DOHH2 (cell line): ENCODE results near the gene MOGAT2.
"Not testable (repeated sequence)": the region's sequence is repeated elsewhere in the genome, so short reads cannot be mapped to it uniquely, and the experiment has no call there.

Experiments
- H3F3A ChIP-seq: fragments of 200-600 bp; sonication (generic), shearing (Covaris generic); 2 replicates; pipeline ENCODE4 v1.6.0; 2016; ENCODE audit warnings: antibody characterized with exemption, mild to moderate bottlenecking; ENCODE audit not compliant: control insufficient read depth, insufficient read depth
- H3K27ac ChIP-seq: fragments of 200-600 bp; sonication (generic); 2 replicates; pipeline ENCODE4 v1.5.1; 2014; ENCODE audit warnings: low read depth, mild to moderate bottlenecking, low read length, moderate library complexity
- H3K27me3 ChIP-seq: fragments of 200-600 bp; sonication (generic); 2 replicates; pipeline ENCODE4 v1.6.1; 2014; ENCODE audit warnings: mild to moderate bottlenecking, low read length, mixed read lengths; ENCODE audit not compliant: control insufficient read depth
- H3K36me3 ChIP-seq: fragments of 200-600 bp; sonication (generic); 2 replicates; pipeline ENCODE4 v1.6.1; 2014; ENCODE audit warnings: mild to moderate bottlenecking, low read length, moderate library complexity, mixed read lengths; ENCODE audit not compliant: control insufficient read depth
- H3K4me1 ChIP-seq: fragments of 200-600 bp; sonication (generic); 2 replicates; pipeline ENCODE4 v1.6.1; 2014; ENCODE audit warnings: mild to moderate bottlenecking, low read length, mixed read lengths; ENCODE audit not compliant: control insufficient read depth
- H3K4me2 ChIP-seq: fragments of 200-600 bp; sonication (generic); 2 replicates; pipeline ENCODE4 v1.6.0; 2014; ENCODE audit warnings: mild to moderate bottlenecking, low read length, moderate library complexity
- H3K4me3 ChIP-seq: fragments of 200-600 bp; sonication (generic); 2 replicates; pipeline ENCODE4 v1.5.1; 2014; ENCODE audit warnings: mild to moderate bottlenecking, low read length, mixed read lengths
- H3K79me2 ChIP-seq: fragments of 200-600 bp; sonication (generic); 2 replicates; pipeline ENCODE4 v1.6.1; 2014; ENCODE audit warnings: mild to moderate bottlenecking, low read length, mixed read lengths; ENCODE audit not compliant: control insufficient read depth
- H3K9me2 ChIP-seq: fragments of 200-600 bp; sonication (generic); replicated peaks from 2 replicates; pipeline ENCODE4 v1.6.1; 2014; ENCODE audit warnings: mild to moderate bottlenecking, low read length, mixed read lengths; ENCODE audit not compliant: control insufficient read depth
- H3K9me3 ChIP-seq: fragments of 200-600 bp; sonication (generic); 2 replicates; pipeline ENCODE4 v1.6.1; 2014; ENCODE audit warnings: antibody characterized with exemption, low read length, mixed read lengths; ENCODE audit not compliant: control insufficient read depth, insufficient read depth
- H4K20me1 ChIP-seq: fragments of 200-600 bp; sonication (generic); 2 replicates; pipeline ENCODE4 v1.6.0; 2014; ENCODE audit warnings: low read depth, mild to moderate bottlenecking, antibody characterized with exemption, low read length, moderate library complexity; ENCODE audit not compliant: control insufficient read depth, insufficient read depth
- CTCF ChIP-seq: fragments of 200-600 bp; sonication (generic); IDR thresholded peaks from one replicate; pipeline ENCODE4 v1.5.1; 2014; ENCODE audit warnings: antibody characterized with exemption, mild to moderate bottlenecking, low read depth, low read length; ENCODE audit not compliant: poor library complexity, severe bottlenecking
- EZH2phosphoT487 ChIP-seq: fragments of 200-600 bp; sonication (generic); IDR thresholded peaks from 2 replicates; pipeline ENCODE4 v1.6.1; 2017; ENCODE audit warnings: borderline replicate concordance, mild to moderate bottlenecking, antibody characterized with exemption, low read length, moderate library complexity, mixed read lengths

Gene MOGAT2

DNA sequence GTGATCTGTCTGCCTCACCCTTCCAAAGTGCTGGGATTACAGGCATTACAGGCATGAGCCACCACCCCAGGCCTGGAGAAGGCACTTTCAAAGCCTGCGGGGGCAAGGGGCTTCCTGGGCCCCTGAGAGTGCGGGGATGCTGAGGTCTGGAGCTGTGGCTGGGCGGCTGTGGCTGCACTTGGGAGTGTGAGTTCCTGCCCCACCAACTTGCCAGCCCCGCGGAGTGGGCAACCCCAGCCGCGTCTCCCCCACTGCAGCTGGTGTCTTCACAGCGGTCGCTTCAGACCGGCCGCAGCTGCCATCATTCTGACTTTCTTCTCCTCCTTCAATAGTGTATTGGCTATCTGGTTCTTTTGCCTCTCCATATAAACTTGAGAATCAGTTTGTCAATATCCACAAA is 38.1 kb upstream of the MOGAT2 start:
- no peaks in the 10 kb centered on the region for H3K36me3 ChIP-seq
- no peak for TF ChIP-seq CTCF
- H3K27me3 ChIP-seq = peaks cover 3% of the 10 kb centered on the region; the same call in 1 of the 2 replicates
- no peaks in the 10 kb centered on the region for H3K4me1 ChIP-seq
- no peaks in the 10 kb centered on the region for H3K9me2 ChIP-seq
- no peaks in the 10 kb centered on the region for H4K20me1 ChIP-seq
- no peaks in the 10 kb centered on the region for H3K9me3 ChIP-seq
- no peak overlapping the region for H3K4me3 ChIP-seq
- no peak overlapping the region for H3K4me2 ChIP-seq
- no peaks in the 10 kb centered on the region for H3K79me2 ChIP-seq
- H3K27ac ChIP-seq = no peak overlapping the region
- no peaks in the 10 kb centered on the region for H3F3A ChIP-seq

- not testable (repeated sequence) for H3K9me2 ChIP-seq, H3K4me3 ChIP-seq, H3K4me2 ChIP-seq, H3K36me3 ChIP-seq, H3K9me3 ChIP-seq, H4K20me1 ChIP-seq, H3F3A ChIP-seq, H3K4me1 ChIP-seq, H3K79me2 ChIP-seq, H3K27me3 ChIP-seq, H3K27ac ChIP-seq
Observed at GRCh38 chr11:75683856-75684255, 33.8 kb upstream of the MOGAT2 start.

GRCh38 chr11:75689863-75690609 is 27.6 kb upstream of the MOGAT2 start:
- H3K4me3 ChIP-seq = no peak overlapping the region
- H3K79me2 ChIP-seq = no peaks in the 10 kb centered on the region
- H3K4me2 ChIP-seq = no peak overlapping the region
- H3F3A ChIP-seq = no peaks in the 10 kb centered on the region
- no peak overlapping the region for H3K27ac ChIP-seq
- TF ChIP-seq CTCF = no peak
- no peak for TF ChIP-seq EZH2phosphoT487
- peaks cover 3% of the 10 kb centered on the region; the same call in 1 of the 2 replicates for H3K9me3 ChIP-seq
- H3K36me3 ChIP-seq = no peaks in the 10 kb centered on the region
- H4K20me1 ChIP-seq = no peaks in the 10 kb centered on the region
- no peaks in the 10 kb centered on the region for H3K9me2 ChIP-seq
- peaks cover 16% of the 10 kb centered on the region for H3K27me3 ChIP-seq
- peaks cover 6% of the 10 kb centered on the region for H3K4me1 ChIP-seq

GRCh38 chr11:75691804-75692203 is 25.8 kb upstream of the MOGAT2 start:
- no peaks in the 10 kb centered on the region for H3K9me2 ChIP-seq
- no peak overlapping the region for H3K4me2 ChIP-seq
- peaks cover 21% of the 10 kb centered on the region for H3K27me3 ChIP-seq
- no peak overlapping the region for H3K27ac ChIP-seq
- no peaks in the 10 kb centered on the region for H4K20me1 ChIP-seq
- TF ChIP-seq EZH2phosphoT487 = no peak
- no peak for TF ChIP-seq CTCF
- peaks cover 6% of the 10 kb centered on the region for H3K4me1 ChIP-seq
- no peak overlapping the region for H3K4me3 ChIP-seq
- H3K9me3 ChIP-seq = no peaks in the 10 kb centered on the region
- H3F3A ChIP-seq = no peaks in the 10 kb centered on the region
- no peaks in the 10 kb centered on the region for H3K36me3 ChIP-seq
- no peaks in the 10 kb centered on the region for H3K79me2 ChIP-seq
